Activated CD4-positive, alpha-beta T cell treated with anti-CD3 and anti-CD28 coated beads, Interleukin-2, Interleukin-4, amounts not matched to agents 100 ng/mL and 50 ng/mL, durations not matched to agents 16 hours and 8 hours (primary cell): ENCODE measurements around the gene ZNF358.
A peak's percentile ranks its signal among the peaks of the same experiment; 100 is the strongest.

ENCODE experiments used
- DNase-seq: peaks from one replicate; pipeline ENCODE4 v3.0.0-alpha.2; 2020; ENCODE audit warnings: low spot score

The ZNF358 gene

DNA sequence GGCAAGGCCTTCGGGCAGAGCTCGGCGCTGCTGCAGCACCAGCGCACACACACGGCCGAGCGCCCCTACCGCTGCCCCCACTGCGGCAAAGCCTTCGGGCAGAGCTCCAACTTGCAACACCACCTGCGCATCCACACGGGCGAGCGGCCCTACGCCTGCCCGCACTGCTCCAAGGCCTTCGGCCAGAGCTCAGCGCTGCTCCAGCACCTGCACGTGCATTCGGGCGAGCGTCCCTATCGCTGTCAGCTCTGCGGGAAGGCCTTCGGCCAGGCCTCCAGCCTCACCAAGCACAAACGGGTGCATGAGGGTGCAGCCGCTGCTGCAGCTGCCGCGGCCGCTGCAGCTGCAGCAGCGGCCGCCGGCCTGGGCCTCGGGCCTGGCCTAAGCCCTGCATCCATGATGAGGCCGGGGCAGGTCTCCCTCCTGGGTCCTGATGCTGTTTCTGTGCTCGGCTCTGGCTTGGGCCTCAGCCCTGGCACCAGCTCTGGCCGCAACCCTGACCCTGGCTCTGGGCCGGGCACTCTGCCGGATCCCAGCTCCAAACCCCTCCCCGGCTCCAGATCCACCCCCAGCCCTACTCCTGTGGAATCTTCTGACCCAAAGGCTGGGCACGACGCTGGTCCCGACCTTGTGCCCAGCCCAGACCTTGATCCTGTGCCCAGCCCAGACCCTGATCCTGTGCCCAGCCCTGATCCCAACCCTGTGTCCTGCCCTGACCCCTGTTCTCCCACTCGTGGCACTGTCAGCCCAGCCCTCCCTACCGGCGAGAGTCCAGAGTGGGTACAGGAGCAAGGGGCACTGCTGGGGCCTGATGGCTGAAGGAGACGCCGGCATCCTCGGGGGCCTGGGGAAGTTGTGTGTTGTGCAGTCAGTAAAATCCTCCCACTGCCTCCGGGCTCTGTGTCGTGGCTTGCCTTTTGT, 4.5 kb downstream of the ZNF358 start:
- no peak for DNase-seq

DNA sequence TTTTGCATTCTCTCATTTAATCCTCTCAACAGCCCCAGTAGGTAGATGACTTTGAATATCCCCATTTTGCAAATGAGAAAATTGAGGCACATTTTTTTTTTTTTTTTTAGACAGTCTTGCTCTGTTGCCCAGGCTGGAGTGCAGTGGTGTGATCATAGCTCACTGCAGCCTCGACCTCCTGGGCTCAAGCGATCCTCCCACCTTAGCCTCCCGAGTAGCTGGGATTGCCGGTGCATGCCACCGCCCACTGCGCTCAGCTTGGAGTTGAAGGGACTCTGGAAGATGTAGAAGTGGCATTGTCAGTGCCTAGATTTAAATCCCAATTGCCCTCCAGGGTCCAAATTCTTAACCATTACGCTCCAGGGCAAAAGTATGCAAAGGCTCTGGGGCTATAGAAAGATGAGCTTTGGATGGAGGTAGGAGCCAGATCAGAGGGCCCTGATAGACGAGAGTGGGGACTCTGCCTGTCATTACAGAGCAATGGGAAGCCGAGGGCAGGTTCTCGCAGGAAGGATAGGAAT, 5.7 kb downstream of the ZNF358 start:
- no peak for DNase-seq

DNA sequence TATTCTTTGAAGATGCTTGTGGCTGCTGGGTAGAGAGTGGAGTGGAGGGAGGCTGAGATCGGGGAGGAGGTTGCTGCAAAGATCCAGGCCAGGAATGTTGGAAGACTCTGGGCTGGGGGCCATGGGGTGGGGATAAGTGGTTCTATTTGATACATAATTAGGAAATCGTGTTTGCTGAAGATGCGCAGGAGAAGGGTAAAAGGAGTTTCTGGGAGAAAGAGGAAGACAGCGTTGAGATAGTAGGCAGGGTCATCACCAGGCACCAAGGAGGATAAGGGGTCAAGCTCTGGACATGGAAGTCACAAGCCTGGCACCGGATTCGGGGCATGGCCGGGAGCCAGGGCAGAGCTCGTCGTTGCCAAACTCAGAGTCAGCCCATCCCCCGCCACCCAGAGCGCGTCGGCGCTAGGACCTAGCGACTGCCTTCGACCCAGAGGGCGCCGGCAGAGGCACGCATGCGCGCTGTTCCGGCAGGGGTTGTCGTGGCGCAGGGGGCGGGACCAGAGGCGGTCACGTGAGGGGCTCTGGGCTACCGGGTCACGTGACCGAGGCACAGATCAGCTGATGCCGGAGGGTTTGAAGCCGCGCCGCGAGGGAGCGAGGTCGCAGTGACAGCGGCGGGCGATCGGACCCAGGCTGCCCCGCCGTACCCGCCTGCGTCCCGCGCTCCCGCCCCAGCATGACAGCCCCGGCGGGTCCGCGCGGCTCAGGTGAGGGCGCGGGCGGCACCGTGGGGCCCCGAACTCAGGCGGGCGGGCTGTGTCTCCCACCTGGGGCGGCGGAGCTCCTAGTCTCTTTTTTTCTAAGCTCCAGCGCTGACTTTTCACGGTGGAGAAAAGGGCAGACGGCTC, 6.4 kb downstream of the ZNF358 start, which contains the start of gene MCOLN1:
Gene MCOLN1, plus strand, starts transcription at position 553 of the 851 bp plus-strand sequence. Its CDS starts 127 bp downstream, at position 680.
- DNase-seq, result peak; percentile 99

DNA sequence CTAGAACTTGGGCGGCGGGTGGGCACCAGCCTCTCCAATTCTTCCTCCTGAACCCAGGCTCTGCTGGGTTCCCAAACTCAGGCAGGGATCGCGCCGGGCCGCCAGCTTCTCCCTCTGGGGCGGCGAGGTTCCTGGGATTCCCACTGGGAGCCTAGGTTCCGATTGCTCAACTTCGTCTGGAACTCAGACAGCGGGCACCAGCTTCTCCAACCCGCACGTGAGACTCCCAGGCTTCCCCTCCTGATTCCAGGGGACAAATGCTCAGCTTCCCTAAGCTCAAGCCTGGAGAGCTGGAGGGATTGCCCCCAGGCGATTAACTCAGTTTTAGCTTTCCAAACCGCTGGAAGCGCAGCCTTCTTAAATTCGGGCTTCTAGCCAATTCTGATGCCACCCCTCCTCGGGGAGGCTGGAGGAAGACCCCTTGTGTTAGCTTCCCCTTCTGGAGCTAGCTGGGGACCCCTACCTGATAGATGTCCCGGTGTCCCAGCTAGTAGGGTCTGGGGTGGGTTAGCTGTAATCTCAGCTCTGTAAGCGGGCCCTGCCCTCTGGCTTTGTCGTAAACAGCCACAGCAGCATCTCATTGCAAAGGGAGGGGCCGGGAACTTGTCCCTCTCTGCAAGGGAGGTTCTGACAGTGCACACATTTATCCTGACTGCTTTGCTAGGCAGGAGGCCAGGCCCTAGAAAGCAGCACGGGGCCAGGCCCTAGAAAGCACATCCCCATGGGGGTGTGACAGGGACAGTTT, 7.2 kb downstream of the ZNF358 start:
- no peak for DNase-seq

DNA sequence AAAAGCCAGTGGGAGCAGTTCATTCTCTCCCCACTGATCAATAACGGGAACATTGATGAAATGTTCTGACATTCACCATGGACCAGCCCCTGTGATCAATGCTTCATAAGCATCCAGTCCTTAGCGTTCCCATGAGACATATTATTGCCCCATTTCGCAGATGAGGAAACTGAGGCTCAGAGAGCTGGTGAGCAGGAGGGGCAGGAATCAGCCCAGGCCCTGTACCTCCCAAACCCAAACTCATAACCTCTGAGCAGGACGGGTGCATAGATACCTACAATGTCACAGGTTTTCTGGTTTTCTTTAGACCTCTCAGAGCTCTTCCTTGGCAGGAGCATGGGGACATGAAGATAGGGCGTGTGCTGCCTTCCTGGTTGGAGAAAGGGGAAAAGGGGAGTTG, 8.6 kb downstream of the ZNF358 start:
- no peak for DNase-seq

DNA sequence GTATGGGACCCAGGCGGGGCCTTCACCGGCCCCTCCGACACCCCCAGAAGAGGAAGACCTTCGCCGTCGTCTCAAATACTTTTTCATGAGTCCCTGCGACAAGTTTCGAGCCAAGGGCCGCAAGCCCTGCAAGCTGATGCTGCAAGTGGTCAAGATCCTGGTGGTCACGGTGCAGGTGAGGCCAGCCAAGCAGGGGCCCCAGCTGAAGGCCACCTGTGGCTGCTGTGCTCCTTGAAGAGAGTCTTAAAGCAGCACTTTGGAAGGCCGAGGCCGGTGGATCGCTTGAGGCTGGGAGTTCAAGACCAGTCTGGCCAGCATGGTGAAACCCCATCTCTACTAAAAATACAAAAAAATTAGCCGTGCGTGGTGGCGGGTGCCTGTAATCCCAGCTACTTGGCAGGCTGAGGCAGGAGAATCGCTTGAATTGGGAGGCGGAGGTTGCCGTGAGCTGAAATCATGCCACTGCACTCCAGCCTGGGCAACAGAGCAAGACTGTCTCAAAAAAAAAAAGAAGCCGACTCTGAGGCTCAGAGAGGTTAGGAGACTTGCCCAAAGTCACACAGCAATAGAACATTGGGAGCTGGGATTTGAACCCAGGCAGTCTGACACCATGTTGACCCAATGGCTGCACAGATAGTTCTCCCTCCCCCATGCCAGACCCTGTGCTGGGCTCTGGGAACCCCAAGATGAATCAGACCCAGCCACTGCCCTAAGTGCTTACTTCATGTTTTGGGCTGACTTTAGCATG, 9.3 kb downstream of the ZNF358 start:
- no peak for DNase-seq

DNA sequence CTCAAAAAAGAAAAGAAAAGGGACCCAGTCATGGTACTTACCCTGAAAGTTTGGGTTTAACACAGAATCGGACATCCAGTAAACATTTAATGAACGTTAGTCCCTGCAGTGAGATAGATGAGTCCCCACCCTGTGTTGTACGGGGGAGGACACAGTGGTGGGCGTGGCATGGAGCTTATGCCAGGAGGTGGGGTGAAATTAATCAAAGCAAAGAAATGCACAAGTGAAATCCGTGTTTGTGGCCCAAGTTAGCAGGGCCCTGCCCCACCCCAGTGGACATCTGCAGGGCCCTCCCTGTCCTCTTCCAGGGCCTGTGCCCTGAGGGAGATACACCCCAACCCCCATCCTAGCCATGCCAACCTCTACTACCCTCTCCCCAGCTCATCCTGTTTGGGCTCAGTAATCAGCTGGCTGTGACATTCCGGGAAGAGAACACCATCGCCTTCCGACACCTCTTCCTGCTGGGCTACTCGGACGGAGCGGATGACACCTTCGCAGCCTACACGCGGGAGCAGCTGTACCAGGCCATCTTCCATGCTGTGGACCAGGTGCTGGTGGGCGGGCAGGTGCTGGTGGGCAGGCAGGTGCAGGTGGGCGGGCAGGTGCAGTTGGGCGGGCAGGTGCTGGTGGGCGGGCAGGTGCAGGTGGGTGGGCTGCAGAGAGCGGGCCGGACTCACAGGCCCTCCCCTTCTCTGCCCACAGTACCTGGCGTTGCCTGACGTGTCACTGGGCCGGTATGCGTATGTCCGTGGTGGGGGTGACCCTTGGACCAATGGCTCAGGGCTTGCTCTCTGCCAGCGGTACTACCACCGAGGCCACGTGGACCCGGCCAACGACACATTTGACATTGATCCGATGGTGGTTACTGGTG, 10.4 kb downstream of the ZNF358 start:
- no peak for DNase-seq

DNA sequence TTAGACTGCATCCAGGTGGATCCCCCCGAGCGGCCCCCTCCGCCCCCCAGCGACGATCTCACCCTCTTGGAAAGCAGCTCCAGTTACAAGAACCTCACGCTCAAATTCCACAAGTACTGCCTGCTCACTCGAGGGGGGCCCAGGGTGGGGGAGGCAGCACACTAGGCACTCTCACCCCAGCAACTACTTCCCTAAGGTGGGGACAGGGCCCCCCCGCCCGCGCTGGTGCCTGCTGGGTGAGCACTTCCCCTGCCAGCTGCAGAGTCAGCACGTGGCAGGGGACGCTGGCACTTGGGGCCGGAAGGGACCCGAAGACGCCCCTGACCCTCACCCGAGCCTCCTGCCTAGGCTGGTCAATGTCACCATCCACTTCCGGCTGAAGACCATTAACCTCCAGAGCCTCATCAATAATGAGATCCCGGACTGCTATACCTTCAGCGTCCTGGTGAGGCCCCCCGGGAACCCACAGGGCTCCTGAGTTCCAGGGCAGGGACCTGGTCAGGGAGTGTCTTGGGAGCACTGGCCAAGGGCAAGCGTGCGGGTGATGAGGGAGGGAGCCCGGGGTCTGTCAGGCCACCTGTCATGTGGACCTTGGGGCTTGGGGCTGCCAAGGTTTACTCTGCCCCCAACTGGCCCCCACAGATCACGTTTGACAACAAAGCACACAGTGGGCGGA, 11.8 kb downstream of the ZNF358 start:
- no peak for DNase-seq

DNA sequence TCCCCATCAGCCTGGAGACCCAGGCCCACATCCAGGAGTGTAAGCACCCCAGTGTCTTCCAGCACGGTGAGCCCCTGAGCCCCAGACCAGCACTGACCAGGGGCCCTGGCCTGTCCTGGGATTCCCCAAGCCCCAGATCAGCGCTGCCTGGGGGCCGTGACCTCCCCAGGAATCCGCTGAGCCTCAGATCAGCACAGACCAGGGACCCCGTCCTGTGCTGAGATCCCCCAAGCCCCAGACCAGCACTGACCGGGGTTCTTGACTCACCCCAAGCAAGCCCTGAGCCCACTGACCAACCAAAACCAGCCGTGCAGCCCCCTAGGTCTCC, 12.3 kb downstream of the ZNF358 start:
- DNase-seq, result no peak

DNA sequence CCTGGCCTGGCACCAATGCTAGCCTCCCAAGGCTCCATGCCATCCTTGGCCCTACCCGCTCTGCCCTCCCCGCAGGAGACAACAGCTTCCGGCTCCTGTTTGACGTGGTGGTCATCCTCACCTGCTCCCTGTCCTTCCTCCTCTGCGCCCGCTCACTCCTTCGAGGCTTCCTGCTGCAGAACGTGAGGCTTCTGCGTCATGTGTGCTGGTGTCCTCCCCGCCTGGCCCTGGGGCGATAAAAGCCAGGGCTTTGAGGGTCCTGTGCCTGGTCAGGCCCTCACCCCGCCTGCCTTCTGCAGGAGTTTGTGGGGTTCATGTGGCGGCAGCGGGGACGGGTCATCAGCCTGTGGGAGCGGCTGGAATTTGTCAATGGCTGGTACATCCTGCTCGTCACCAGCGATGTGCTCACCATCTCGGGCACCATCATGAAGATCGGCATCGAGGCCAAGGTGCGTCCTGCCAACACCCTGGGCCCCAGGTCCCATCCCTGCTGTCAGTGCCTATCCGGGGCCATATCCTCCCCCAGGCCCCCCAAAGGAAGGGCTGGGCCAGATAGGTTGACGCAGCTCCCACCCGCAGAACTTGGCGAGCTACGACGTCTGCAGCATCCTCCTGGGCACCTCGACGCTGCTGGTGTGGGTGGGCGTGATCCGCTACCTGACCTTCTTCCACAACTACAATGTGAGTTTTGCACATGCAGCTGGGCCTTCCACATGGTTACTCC, 12.8 kb downstream of the ZNF358 start:
- DNase-seq, result no peak

DNA sequence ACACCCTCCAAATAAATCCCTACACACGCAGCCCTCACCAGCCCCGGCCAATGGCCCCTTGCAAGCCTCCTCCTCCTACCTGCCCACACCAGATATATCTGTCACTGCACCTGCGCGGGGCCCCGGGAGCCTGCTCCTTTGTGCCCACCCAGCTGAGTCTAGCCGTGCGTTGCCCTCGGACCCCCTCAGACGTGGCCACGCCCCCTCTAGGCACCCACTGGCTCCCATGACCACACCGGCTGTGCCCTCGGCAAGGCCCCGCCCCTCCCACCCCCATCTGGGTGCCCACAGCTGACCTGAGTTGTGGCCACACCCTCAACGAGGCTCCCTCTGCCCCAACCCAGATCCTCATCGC, 13.3 kb downstream of the ZNF358 start:
- DNase-seq, result no peak

DNA sequence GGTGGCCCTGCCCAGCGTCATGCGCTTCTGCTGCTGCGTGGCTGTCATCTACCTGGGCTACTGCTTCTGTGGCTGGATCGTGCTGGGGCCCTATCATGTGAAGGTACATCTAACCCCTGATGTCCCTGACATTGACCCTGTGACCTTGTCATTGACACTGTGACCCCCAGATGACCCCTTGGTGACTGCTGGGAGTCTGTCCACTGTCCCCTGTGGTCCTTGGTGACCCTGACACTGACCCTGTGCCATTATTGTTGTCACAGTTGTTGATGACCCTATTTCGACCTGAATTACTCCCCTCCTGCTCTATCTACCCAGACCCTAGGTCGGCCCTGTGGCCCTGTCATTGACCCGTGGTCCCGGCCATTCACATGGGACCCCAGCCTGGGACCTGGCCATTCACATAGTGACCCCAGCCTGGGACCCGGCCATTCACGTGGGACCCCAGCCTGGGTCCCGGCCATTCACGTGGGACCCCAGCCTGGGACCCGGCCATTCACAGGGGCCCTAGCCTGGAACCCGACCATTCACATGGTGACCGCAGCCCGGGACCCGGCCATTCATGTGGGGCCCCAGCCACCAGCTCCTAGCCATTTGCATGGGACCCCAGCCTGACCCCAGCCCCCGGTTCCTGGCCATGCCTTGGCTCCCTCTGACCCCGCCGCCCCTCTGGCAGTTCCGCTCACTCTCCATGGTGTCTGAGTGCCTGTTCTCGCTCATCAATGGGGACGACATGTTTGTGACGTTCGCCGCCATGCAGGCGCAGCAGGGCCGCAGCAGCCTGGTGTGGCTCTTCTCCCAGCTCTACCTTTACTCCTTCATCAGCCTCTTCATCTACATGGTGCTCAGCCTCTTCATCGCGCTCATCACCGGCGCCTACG, 13.9 kb downstream of the ZNF358 start:
- DNase-seq, result no peak

DNA sequence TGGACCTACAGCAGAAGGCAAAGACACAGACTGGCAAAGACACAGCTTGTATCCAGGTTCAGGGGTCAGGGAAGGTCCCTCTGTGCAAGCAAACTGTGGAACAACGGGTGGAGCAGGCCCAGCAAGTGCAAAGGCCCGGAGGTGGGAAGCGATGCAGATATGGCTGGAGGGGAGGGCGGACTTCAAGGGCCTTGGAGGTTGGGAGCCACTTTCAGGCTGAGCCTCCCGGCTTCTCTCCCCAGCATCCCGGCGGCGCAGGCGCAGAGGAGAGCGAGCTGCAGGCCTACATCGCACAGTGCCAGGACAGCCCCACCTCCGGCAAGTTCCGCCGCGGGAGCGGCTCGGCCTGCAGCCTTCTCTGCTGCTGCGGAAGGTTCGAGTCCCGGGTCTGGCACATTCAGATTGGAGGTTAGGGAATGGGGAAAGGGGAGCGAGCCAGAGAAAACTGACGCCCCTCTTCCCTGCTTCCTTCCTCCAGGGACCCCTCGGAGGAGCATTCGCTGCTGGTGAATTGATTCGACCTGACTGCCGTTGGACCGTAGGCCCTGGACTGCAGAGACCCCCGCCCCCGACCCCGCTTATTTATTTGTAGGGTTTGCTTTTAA, 17.5 kb downstream of the ZNF358 start:
- no peak for DNase-seq

DNA sequence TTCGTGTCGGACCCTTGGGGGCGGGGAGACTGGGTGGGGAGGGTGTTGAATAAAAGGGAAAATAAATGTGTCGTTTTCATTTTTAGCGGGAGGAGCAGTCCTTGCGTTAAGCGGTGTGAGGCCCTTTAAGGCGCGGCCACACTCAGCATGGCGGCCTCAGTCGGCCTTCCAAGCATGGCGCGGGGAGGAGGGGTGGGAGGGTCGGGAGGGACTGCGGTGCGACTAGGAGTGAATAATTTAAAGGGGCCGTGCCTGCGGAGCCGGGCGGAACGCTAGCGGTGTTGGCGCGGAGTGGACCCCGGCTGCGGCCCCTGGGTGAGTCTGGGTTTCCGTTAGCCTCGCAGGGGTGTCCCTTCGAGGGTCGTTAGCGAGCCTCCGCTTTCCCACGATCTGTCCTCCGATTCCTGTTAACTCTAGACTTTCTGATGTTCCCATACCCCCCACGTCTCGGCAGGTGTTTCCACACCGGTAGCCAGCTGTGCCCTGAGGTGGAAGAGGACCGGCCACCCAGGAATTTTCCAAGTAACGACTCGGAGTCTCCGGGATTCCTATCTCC, 18.1 kb downstream of the ZNF358 start:
- peak; percentile 84 for DNase-seq

DNA sequence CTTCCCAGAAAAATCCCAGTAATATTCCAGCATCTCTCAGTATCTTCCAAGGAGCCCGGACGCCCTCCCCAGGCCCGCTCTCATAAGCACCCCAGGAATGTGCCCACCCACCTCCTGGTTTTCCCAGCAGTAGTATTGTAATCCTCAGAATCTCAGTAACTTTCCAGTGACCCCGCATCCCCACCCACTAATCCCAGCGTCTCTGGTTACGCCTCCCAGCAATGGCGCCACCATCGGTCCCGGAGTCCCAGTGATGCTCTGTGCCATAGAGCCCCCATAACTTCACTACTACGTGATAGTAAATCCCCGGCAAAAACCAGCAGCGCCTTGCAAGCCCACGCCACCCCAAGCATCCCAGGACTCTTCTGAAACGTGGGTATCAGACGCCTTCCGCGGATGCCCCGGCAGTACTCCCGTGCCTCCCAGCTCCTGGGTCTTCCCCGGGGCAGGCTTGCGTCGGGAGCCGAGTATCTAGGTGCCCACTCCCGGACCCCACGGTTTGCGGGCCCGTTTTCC, 18.7 kb downstream of the ZNF358 start:
- DNase-seq, result peak; percentile 27

DNA sequence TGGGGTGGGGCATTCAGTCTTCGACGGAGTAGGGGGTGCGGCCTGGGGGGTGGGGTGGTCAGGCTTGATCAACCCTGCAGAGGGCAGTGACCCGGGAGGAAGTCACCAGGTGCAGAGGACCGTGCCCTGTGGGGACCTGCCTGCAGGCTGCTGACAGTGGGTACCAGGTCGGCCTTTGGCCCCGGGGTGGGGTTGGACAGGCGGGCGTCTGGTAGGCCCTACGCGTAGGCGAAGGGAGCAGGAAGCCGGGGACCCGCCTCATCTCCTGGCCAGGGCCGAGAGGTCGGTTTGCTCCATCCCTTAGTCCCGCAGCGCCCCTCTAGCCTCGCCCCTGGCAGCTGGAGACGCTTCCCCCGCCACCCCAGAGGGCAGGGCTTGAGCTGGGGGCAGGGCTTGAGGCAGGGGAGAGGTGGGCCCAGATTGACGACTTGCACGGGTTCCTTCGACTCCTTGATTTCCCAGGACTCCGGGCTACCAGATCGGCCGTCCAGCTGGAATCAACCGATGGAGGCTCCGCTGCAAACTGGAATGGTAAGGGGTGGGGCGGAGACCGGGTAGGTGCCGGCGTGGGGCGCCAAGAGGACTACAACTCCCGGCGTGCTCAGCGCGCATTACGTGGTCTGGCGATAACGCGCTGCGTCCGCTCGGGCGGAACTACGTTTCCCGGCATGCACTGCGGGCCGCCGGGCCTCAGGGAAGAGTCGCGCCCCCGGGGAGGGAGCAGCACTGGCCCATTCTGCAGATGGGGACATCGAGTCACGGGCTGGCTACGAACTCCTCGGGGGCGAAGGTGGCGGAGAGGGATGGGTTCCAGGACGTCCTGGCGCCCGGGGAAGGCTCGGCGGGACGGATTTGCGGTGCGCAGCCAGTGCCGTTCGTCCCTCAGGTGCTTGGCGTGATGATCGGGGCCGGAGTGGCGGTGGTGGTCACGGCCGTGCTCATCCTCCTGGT, 19.4 kb downstream of the ZNF358 start, which contains the start of gene PNPLA6:
Gene PNPLA6, plus strand, starts transcription at position 671 of the 951 bp plus-strand sequence. Its CDS starts 72 bp downstream, at position 743.
- peak; percentile 94 for DNase-seq
